GM19099 (cell line): ENCODE measurements around the gene COL23A1.

Experiments
- POLR2A ChIP-seq: IDR thresholded peaks from 3 replicates; pipeline ENCODE4 v1.6.1; 2011; ENCODE audit warnings: low read depth; ENCODE audit not compliant: insufficient read length; ENCODE audit errors: extremely low read depth

The COL23A1 gene

GRCh38 chr5:178313316-178313715 lies 276.9 kb downstream of the COL23A1 start:
- no peak for TF ChIP-seq POLR2A

- no peak for TF ChIP-seq POLR2A
Observed at GRCh38 chr5:178312880-178313282, 277.3 kb downstream of the COL23A1 start.

- no peak for TF ChIP-seq POLR2A
Observed at GRCh38 chr5:178310130-178310865, 279.9 kb downstream of the COL23A1 start.

- TF ChIP-seq POLR2A: no peak
Observed at GRCh38 chr5:178309271-178310013, 280.8 kb downstream of the COL23A1 start.

GRCh38 chr5:178308541-178309092 lies 281.6 kb downstream of the COL23A1 start:
- TF ChIP-seq POLR2A: no peak

- TF ChIP-seq POLR2A: no peak
Observed at GRCh38 chr5:178307267-178308045, 282.7 kb downstream of the COL23A1 start.

- TF ChIP-seq POLR2A: no peak
Observed at GRCh38 chr5:178306430-178307225, 283.6 kb downstream of the COL23A1 start.

GRCh38 chr5:178305801-178306200 lies 284.4 kb downstream of the COL23A1 start:
- TF ChIP-seq POLR2A: no peak

GRCh38 chr5:178304761-178305645 lies 285.2 kb downstream of the COL23A1 start:
- TF ChIP-seq POLR2A: no peak

- no peak for TF ChIP-seq POLR2A
Observed at GRCh38 chr5:178304016-178304415, 286.2 kb downstream of the COL23A1 start.

- TF ChIP-seq POLR2A: no peak
Observed at GRCh38 chr5:178301641-178302040, 288.6 kb downstream of the COL23A1 start.

GRCh38 chr5:178298283-178298807 lies 291.8 kb downstream of the COL23A1 start:
- no peak for TF ChIP-seq POLR2A

GRCh38 chr5:178297751-178298150 lies 292.4 kb downstream of the COL23A1 start:
- TF ChIP-seq POLR2A: no peak
